ENCODE measurements around the gene TTC6.

Gene TTC6

DNA sequence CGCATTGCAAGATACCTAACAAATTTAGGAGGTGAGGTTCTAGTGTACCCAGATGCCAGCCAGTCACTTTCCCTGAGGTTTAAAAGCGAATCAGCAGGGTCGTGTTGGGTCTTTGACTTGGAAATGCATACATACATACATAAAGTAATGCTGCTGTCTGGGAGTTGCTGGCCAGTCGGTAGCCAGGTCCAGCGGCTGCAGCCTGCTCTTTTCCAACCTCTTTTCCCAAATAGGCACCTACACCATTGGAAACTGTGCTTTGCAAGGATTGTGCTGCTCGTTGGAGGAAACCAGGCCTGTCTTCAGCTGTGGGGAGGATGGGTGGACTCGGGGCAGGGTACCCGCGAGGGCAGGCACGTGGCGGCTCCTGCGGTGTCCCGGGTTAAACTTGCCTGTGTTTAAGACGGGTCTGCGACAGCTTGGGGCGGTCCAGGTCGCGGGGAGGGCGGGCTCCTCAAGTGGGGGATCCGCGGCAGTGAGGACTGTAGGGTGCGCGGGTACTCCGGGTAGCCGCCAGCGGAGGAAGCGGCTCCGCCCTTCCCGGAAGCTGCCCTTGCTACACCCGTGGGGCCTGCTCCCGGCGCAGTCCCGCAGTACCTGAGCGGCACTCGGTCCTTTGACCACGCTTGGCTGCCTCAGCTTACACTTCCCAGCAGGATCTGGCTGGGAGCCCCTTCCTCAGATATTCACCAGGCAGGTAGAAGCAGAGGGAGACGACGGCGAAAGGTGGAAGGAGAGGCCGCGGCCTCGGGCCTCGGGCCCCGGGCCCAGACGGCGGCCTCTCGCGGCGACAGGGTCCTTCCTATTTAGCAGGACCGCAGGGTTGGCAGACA, 2.7 kb downstream of the TTC6 start:
- no peak for DNase-seq (ENCODE audit: low read depth)

DNA sequence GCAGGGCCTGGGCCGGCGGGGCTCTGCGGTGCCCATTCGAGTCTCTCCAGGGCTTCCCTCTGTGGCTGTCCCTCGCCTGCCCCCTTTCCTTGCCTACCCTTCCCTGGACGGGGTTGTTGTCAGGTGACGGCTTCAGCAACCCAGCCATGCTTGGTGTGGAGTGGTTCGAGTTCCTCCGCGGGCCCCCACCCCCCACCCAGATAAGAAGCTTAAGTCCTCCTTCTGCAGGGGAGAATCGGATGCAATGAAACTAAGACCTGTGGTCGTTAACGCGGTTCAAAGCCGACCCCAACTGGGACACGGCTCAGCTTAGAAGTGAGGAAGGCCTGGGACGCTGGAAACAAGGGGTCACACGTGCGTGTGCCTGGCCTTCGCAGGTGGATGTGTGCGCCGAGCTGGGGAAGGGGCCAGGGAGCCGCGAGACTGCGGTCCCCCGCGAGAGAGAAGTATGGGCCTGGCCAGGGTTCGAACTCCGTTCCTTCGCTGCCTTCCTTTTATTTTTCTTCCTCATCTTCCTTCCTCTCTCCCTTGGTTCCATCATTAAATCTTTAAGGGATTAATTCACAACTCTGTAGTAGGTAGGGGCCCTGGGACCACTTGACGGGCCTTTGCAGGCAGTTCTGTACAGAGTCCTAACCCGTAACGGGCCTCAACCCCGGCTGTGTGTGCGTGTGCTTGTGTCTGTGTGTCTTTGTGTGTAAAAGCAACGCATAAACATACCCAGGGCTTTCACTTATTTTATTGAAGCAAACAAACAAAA, 3.5 kb downstream of the TTC6 start:
- no peak for DNase-seq (ENCODE audit: low read depth)

DNA sequence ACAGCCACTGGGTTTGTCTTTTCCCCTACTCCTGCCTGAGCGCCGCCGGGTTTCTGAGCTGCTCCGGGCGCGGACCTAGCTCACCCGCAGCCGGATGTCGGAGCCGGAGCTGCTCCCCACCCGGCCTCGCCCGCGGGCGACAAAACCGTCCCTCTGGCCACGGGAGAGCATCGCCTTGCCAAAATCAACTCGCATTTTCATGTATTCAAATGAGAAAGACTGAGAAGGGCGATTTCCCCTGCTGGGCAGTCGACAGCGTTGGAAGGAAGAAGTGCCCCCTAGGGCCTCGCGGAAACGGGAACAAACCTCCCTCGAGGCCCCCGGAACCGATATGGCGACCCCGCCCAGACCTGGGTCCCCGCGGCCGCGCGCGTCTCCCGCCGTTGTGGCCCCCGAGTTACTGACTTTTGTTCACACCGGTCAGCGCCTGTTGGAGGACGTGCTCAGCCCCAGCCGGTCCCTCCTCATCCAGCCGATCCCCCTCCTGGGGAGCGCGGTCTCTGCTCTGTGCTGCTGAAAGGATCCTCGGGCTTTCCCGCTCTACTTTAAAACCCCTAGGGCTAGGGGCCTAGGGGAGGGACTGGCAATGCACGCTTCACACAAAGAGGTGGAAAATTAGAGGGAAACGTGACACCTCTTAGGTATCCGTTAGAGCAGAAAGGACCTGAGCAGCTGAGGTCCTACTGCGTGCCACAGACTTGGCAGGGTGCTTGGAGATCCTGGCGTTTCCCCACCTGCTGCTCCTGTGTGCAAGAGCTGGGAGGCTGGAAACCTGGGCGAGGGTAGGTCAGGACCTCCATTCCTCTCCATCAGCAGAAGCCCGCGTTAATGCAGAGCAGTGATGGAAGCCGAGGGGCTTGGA, 4.3 kb downstream of the TTC6 start:
- DNase-seq (ENCODE audit: low read depth), result no peak

DNA sequence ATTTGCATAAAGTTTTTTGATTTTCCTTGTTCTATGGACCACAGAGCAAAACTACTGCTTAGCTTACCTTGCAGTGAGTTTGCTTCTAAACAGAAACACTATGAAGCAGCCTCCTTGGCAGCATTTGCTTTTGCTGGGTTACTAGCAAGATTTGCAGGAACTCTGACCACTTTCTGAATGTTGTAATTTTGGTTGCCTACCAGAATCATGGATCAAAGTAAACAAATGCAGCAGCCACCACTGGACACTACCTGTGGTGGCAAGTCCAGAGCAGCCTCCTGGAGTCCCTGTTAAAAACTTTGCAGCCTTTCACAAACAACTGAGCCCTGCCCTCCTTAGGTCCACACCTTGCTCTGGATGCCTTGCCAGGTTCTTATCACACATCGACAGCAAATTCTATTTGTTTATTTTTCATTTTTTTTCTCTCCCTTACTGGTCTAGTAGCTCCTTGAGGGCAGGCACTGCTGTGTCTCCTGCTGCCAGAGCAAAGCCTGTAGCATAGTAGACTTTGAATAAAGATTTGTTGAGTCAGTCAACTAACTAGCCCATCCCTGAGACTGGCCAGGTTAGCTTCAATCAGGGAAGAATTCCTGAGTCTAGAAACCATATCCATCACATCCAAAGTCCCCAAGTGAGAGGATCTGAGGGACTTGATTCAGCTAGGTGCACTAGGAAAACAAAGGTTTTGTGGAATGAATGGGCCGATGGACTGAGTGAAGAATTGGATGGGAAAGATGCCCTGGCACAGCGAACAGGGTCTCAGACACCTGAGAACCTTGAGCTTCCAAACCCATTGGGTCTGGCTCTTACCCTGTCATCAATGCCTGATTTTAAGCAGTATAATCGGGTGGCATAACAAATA, 5.7 kb downstream of the TTC6 start:
- DNase-seq (ENCODE audit: low read depth), result no peak

DNA sequence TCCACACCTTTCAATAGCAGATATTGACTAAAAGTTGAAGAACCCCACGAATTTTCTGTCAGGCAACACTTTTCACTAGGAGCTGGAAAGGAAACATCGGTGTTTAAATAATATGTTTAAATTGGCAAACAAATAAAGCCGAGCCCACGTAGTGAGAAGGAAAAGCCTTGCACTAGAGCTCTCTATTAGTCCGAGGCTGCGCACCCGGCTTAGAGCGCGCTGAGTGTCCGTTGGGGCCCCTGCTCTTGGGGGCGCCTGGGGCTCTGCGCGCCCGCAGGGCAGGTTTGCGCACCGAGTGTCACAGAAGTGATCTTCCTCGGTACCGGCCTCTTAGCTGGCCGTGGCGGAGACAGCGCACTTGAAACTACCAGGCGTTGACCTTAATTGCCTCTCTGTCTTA, 6.4 kb downstream of the TTC6 start:
- DNase-seq (ENCODE audit: low read depth), result no peak

DNA sequence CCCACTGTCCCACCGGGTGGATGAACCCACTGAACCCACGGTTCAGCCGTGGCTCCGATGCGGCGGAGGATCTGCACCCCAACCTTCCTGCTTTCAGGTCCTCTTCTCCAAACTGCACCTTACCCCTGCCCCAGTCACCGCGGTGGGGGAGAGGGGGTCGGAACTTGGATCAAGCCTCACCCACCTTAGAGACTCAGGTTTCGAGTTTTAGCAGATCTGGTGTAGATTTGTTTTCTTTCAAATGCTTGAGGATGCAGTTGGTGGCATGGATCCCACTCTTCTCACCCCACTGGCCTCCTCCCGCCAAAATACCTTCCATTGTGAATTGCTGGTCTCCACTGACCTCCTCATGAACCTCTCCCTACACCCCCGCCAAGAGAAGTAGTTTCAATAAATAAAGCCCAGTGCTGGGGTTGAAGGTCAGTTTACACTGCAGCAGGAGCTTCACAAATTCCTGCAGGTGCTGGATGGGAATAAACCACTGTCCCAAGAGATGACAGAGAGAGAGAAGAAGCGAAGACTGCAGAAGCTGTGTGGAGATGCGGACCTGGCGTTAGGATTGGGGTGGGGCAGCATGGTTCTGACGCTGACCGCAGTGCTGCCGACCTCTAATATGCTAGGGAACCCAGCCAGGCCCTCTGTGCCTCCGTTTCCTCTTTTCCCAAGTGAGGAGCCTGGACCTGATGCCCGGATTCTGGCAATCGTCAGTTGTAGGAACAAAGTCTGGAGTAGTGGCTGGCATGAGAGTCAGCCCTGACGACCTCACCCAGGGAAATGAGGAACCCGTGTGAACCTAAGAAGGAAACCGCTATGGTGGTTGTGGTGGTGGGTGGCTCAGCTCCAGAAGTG, 7.4 kb downstream of the TTC6 start:
- no peak for DNase-seq (ENCODE audit: low read depth)

DNA sequence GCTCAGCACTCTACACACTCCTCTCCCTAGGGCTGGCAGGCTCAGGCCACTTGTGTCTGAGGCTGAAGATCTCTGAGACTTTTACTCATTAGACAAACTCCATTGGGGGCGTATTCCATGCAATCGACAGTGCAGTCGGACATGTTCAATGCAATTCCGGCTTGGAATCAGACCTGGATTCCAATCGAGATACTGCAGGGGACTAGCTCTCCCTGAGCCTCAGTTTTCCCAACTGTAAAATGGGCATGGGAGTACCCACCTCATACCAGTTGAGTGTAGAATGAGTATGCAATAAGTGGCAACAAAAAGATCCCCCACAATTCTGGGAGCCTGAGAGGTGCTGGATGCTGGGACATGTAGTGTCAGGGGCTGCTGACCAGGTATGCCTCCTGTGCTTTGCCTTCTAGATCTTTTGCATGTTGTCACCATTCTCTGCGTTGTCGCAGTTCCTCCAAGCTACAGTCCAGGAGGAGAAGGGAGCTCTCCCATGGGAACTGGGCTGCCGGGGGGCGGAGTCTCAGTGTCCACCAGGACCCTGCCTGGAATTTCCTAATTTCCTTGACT, 8.3 kb downstream of the TTC6 start:
- no peak for DNase-seq (ENCODE audit: low read depth)

DNA sequence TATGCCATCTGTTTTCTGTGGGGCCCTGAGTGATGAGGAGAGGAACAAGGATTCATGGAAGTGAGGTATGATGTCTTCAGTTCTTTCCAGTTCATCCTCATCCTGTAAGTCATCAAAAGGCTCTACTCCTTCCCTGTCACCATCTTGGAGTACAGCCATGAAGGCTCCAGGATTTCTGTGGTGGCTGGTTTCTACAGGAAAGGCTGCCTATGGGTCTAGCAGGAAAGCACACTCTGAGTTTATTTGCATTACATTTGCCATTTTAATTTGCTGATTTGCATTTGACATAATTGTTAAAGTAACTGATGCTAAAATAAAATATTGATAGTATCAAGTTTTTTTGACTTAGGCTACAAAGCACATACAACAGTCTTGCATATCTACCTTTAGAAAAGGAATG, 11.2 kb downstream of the TTC6 start:
- DNase-seq (ENCODE audit: low read depth), result no peak

DNA sequence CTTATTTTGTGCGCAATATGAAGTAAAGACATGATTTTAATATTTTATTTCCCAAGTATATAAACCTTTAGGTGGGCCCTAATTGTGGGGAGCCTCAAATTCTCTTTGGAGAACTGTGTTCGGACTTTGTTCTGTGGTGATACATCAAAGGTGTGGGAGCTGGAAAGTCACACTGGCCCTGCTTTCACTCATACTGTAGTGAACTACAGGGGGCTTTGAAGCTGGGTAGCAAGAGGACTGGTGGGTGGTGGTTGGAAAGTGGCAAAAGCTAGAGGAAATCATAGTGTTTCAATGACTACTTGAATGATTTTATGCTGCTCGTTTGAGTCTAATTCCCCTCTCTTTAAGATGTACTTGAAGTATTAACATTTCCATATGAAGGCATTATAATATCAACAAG, 13.2 kb downstream of the TTC6 start:
- DNase-seq (ENCODE audit: low read depth), result no peak

DNA sequence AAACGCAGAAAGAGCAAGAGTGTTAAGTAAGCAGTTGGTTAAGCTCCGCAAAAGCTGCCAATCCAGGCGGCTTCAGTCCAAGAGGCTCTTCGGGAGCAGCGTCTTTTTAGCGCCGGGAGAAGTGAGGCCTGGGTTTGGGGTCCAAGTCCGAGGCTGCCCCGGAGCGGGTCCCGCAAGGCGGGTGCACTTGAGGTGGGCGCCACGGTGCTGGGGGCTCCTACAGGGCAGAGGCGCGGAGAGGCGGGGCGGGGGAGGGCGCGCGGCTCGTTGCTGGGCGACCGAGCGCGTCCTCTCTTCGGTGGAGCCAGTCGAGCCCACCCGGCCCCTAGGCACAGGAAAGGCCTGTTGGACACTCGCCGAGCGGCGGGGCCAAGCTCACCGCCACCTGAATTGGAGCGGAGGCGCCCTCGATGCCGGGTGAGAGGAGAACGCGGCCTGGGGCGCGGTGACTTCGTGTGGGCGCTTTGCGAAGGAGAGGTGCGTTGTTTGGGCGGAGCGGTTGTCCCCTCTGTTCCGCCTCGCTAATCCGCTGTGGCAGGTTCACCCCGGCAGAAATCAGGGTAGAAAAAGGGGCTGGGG, 15.6 kb downstream of the TTC6 start:
- DNase-seq (ENCODE audit: low read depth), result no peak

DNA sequence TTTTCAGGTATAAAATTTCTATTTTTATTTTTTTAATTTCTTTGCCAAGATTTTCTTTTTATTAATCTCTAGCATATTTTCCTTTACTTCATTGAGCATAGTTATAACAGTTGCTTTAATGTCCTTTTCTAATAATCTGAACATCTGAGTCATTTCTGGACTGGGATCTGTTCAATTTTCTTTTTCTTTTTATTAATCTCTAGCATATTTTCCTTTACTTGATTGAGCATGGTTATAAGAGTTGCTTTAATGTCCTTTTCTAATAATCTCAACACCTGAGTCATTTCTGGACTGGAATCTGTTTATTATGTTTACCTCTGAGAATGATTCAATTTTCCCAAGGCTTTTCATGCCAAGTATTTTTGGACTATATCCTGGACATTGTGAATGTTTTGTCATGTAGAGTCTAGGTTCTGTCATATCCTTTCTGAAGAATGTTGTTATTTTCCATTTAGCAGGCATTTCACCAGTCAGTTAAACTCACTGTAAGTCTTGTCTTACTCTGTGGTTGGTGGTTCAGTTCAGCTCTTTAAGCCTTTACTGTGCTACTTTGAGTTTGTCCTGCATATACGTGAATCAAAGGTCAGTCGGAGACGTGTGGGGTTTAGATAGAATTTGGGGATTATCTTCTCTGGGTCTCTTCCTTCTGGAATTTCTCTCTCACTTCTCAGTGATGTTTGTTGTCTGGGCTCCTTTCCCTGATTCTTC, 20.3 kb downstream of the TTC6 start:
- no peak for DNase-seq (ENCODE audit: low read depth)

DNA sequence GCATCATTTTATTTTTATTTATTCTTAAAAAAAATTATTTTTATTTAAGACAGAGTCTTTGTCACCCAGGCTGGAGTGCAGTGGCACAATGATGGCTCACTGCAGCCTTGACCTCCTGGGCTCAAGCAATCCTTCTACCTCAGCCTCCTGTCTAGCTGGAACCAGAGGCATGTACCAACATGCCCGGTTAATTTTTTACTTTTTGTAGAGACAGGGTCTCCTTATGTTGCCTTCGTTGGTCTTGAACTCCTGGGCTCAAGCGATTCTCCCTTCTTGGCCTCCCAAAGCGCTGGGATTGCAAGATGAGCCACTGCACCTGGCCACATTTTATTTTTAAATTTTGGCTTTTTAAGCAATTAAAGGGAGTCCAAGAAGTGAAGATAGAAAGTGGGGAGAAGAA, 21.4 kb downstream of the TTC6 start:
- DNase-seq (ENCODE audit: low read depth), result no peak

DNA sequence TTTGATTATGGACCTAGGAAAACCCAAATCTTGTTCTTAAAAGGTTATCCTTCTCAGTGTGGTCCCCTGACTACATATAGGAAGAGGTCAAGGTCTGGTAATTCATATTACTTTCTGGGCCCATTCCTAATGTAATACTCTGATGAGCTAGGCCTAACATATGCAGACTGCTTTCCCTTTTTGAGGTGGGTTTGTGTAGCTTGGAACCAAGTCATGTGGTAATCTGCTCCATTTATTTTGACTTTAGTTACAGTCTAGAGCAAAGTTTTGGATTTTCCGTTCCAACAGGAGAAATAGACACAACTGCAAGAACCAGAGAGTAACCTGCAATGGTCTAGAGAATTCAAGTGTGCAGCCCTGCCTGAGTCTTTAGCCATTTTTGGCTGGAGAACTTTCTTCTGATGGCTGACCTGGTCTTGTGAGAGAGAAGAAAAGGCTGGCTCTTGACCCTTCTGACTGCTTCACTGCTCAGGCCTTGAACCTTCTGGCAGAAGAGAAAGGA, 22.5 kb downstream of the TTC6 start:
- DNase-seq (ENCODE audit: low read depth), result no peak

DNA sequence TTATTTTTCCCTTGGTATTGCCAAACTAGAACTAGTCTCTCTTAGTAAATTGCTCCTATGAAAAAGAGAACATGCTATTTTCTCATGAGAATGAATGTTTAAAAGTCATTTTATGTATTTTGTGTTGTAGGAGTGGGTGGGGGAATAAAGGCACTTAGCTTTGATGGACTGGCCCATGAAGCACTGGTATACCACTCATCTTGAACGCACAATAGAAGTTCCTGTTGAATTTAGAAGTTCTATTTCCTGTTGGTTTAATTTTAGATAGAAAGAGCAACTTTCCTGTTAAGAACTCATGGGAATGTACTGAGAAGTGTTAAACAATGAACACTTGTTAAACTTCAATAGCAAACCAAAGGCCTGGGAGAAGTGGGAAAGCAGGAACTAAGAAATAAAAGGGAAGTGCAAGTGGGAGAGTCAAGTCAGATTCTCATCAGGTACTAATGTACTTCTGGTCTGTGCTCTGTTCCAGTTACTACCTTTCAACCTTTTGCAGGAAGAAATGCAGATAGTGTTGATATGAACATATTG, 23.1 kb downstream of the TTC6 start:
- DNase-seq (ENCODE audit: low read depth), result no peak

DNA sequence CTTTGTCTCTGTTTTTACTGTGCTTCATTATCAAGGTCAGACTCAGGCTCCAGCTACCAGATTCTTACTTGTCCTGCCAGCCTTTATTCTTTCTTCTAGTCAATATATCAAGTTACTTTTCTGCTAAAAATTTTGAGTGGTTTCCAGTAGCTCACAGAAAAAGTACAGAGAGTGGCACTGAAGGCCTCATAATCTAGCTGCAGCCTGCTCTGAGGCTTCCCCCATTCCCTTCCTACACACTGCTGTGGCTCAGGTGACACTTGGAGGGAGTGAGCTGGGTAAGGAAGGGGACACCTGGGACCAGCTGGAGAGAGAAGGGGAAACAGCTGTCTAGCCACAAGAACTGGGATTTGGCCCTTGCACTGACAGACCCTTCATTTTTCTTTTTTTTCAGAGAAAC, 25.4 kb downstream of the TTC6 start:
- DNase-seq (ENCODE audit: low read depth), result no peak

DNA sequence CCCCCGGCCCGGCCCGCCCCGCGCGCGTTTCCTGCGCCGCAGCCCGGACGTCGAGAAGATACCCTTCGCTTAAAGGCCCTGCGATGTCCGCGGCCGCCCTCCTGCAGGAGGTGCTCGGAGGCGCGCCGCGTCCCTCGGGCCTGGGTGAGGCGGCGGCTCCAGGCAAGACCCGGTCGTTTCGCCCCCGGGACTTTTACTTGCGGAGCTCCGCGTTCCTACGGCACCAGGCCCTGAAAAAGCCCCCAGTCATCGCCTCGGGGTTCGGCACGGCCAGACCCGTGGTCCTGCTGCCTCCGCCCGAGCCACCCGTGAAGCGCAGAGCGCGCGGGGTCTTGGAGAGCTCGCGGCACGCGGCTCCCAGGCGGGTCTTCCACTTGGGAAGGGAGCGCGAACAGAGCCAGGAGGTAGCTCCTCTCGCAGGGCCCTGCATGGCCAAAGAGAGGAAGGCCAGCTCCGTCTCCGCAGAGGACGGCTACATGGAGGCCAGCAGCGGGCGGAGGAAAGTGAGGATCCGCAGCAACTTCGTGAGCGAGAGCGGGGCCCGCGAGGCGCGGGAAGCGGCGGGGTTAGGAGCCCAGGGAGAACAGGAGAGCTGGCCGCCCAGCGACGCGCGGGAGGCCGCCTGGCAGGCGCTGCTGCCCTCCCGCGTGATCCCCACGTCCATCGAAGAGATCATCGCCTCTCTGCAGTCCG, 26.9 kb downstream of the TTC6 start:
- DNase-seq (ENCODE audit: low read depth), result no peak

DNA sequence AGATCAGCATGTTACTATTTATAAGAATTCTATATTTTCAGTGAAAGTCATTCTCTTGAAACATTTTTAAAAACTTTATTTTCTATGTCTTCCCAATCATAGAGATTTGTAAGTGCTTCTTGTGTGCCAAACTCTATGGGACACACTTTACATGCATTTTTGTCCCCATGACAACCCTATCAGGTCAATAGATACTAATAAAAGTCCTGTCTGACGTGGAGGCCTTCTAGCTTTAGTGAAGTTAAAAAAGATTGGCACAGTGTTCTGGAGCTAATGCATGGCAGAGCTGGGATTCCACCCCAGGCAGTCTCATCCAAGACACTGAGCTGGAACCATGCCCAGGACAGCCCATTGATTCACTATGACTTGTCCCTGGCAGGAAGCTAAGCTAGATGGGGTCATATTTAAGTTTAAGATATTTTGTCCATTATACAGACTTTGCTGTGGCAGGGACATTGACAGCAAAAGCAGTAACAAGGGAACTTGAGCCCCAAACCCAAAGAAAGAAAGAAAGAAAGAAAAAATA, 28.1 kb downstream of the TTC6 start:
- DNase-seq (ENCODE audit: low read depth), result no peak

DNA sequence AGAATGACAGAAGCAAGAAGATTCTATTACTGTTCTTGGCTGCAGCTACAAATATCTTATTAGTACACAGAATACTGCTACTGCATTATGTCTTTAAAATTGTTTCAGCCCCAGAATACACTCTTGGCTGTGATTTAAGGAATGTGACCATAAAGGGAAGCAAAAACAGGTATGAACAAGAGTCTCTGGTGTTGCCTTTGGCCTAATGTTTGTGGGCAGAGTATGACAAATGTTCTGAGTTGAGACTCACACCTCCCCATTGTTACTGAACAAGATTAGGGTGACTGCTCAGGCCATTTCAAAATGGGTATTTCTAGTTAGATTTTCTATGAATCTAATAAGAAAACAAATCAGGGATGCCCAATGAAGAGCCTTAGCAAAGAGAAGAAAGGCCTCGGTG, 28.5 kb downstream of the TTC6 start:
- DNase-seq (ENCODE audit: low read depth), result no peak

Data from activated T-cell treated with anti-CD3 and anti-CD28 coated beads for 48 hours (primary cell).